NCI-H2081 (cell line): Measurements from ENCODE around the gene PLSCR5.

ENCODE experiments used
- DNase-seq, 2 experiments: peaks; one replicate each; lab custom pipeline; 2025; lab: John Stamatoyannopoulos, UW

PLSCR5 gene

GRCh38 chr3:146544002-146544928 lies 60.9 kb downstream of the PLSCR5 start, which contains the start of gene PLSCR1:
Gene PLSCR1 (minus strand): TSS chr3:146544607. CDS start chr3:146536552, 8,055 bp downstream.
- DNase-seq, result peak; percentile 93 to 95

GRCh38 chr3:146543461-146544001 lies 61.6 kb downstream of the PLSCR5 start:
- peak in 1 of 2 experiments; percentile 54 for DNase-seq

GRCh38 chr3:146542978-146543377 lies 62.2 kb downstream of the PLSCR5 start:
- no peak for DNase-seq

GRCh38 chr3:146542179-146542578 lies 63.0 kb downstream of the PLSCR5 start:
- DNase-seq, result no peak

GRCh38 chr3:146540978-146541377 lies 64.2 kb downstream of the PLSCR5 start:
- no peak for DNase-seq

GRCh38 chr3:146540236-146540635 lies 64.9 kb downstream of the PLSCR5 start:
- no peak for DNase-seq

- DNase-seq, result no peak
Measured at GRCh38 chr3:146539315-146539714, 65.8 kb downstream of the PLSCR5 start.

- DNase-seq, result no peak
Measured at GRCh38 chr3:146537603-146538002, 67.5 kb downstream of the PLSCR5 start.

- no peak for DNase-seq
Measured at GRCh38 chr3:146536681-146537080, 68.5 kb downstream of the PLSCR5 start.
